Kidney (tissue), 14 donors: ENCODE results near the gene THEM4. TPM values are rescaled to one million over a fixed set of nuclear protein-coding genes. Genes with fewer than 3 reads are reported as not detected.

ENCODE experiments used
- DNase-seq, 5 donors: peaks; one replicate each; pipeline ENCODE4 v3.0.0-alpha.2; 2013 to 2020
- FAIRE-seq: peaks from 2 replicates; lab custom pipeline; 2012; peaks lifted over from hg19 to GRCh38; lab: Jason Lieb, UNC
- H3K27ac ChIP-seq, 2 donors: one replicate each; pipeline ENCODE4 v1.7.0; 2013; ENCODE audit warnings: low read depth in 2 of 2, low read length in 2 of 2, inconsistent platforms in 1 of 2
- H3K27me3 ChIP-seq: one replicate; pipeline ENCODE4 v1.7.1; 2013; ENCODE audit warnings: low read length, inconsistent platforms; ENCODE audit not compliant: control insufficient read depth, insufficient read depth
- H3K36me3 ChIP-seq, 3 donors: one replicate each; pipeline versions ENCODE4 v1.7.0 to v1.7.1; 2013; ENCODE audit warnings: low read length in 3 of 3, control low read depth in 1 of 3, inconsistent platforms in 1 of 3; ENCODE audit not compliant: insufficient read depth in 3 of 3, control insufficient read depth in 2 of 3
- H3K4me1 ChIP-seq, 3 donors: one replicate each; pipeline versions ENCODE4 v1.7.0 to v1.7.1; 2013; ENCODE audit warnings: low read length in 3 of 3, inconsistent platforms in 1 of 3, low read depth in 1 of 3; ENCODE audit not compliant: control insufficient read depth in 2 of 3, insufficient read depth in 2 of 3
- H3K4me3 ChIP-seq, 3 donors: one replicate each; pipeline versions ENCODE4 v1.7.0 to v1.8.1; 2013; ENCODE audit warnings: low read length in 3 of 3, control low read depth in 1 of 3, inconsistent platforms in 1 of 3
- H3K9ac ChIP-seq, 3 donors: one replicate each; pipeline versions ENCODE4 v1.7.0 to v1.7.1; 2013; ENCODE audit warnings: low read length in 3 of 3, control low read depth in 1 of 3, inconsistent platforms in 1 of 3
- H3K9me3 ChIP-seq, 3 donors: one replicate each; pipeline versions ENCODE4 v1.7.0 to v1.7.1; 2013; ENCODE audit warnings: low read length in 3 of 3, control low read depth in 1 of 3, inconsistent platforms in 1 of 3; ENCODE audit not compliant: control insufficient read depth in 2 of 3, insufficient read depth in 1 of 3
- intact Hi-C: fragments of 100-400 bp; cut with DNase I; formaldehyde crosslinking; loops from one replicate; pipeline ENCODE4 v1.11.1; 2022
- polyA plus RNA-seq: library from polyadenylated mRNA; stranded (reverse); fragments of 350-450 nt; fragmentation: Illumina TruSeq; extraction: RNeasy Lipid Tissue Mini Kit (QIAGEN cat#74804); gene quantifications from one replicate; pipeline ENCODE4 v1.2.3, GENCODE V29; 2014; ENCODE audit warnings: low read depth, low replicate concordance; ENCODE audit not compliant: insufficient read depth
- total RNA-seq: library from RNA; stranded (reverse); fragmentation: NEBNext Ultra II Directional; extraction: Animal tissue kit (Norgen Biotek cat#: 25700); gene quantifications from one replicate; pipeline ENCODE4 v1.2.1, GENCODE V29; 2021
- TF ChIP-seq, protein P1 (sequence below): IDR thresholded peaks from 3 replicates; pipeline ENCODE4 v1.5.1; 2012; ENCODE audit warnings: mild to moderate bottlenecking, moderate library complexity, borderline replicate concordance; ENCODE audit not compliant: insufficient read depth; ENCODE audit errors: extremely low read depth
- donor health status: control.
- donor health status: control.
- donor health status: control.
- donor health status: control.
- donor health status: control.
- donor health status: DM: yes; HTN: yes; CAD: no.
- donor health status: Normal renal cell carcinoma (clear cell type).

THEM4 gene
- total and polyA plus RNA-seq, 2 donors from 2014 or later: 17.5 to 27.9 TPM

- H3K27me3 ChIP-seq: no peaks in the 10 kb centered on the region
- no peak overlapping the region for H3K9ac ChIP-seq
- H3K27ac ChIP-seq: peak overlapping the region; percentile 24 to 40
- no peaks in the 10 kb centered on the region for H3K36me3 ChIP-seq
- TF ChIP-seq, protein P1, sequence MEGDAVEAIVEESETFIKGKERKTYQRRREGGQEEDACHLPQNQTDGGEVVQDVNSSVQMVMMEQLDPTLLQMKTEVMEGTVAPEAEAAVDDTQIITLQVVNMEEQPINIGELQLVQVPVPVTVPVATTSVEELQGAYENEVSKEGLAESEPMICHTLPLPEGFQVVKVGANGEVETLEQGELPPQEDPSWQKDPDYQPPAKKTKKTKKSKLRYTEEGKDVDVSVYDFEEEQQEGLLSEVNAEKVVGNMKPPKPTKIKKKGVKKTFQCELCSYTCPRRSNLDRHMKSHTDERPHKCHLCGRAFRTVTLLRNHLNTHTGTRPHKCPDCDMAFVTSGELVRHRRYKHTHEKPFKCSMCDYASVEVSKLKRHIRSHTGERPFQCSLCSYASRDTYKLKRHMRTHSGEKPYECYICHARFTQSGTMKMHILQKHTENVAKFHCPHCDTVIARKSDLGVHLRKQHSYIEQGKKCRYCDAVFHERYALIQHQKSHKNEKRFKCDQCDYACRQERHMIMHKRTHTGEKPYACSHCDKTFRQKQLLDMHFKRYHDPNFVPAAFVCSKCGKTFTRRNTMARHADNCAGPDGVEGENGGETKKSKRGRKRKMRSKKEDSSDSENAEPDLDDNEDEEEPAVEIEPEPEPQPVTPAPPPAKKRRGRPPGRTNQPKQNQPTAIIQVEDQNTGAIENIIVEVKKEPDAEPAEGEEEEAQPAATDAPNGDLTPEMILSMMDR: no peak
- H3K4me1 ChIP-seq: peaks cover 3 to 9% (median 8%) of the 10 kb centered on the region in 3 donors
- FAIRE-seq (no peak), DNase-seq (no peak)
- no peaks in the 10 kb centered on the region for H3K9me3 ChIP-seq
- H3K4me3 ChIP-seq: no peak overlapping the region
- intact Hi-C loops: no loop called here
These were observed 29.8 kb upstream of the THEM4 start for GRCh38 chr1:151939141-151939540.

DNA sequence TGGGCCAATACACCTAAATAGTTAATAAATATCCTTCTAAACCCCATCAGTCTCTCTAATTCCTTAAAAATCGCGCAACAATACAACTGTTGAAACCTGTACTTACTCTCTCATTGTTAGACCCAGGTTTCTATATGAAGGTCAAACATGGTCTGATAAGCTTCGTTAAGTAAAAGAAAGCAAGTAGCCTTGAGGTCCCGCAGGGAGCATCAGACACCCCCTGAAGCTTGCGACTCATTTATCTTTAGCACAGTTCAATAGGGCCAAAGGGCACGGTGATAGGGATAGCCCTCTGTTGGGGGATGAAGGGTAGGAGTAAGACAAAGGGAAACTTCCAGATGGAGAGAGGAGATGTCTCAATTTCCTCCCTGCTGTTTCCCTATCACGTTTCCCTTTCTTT is 27.3 kb upstream of the THEM4 start:
- no peak for DNase-seq

GRCh38 chr1:151935894-151936602 is 26.7 kb upstream of the THEM4 start:
- H3K36me3 ChIP-seq: no peaks in the 10 kb centered on the region
- no peaks in the 10 kb centered on the region for H3K9me3 ChIP-seq
- H3K4me3 ChIP-seq: no peak overlapping the region
- intact Hi-C loops: no loop called here
- H3K4me1 ChIP-seq: peaks cover 2 to 5% (median 3%) of the 10 kb centered on the region in 3 donors
- DNase-seq (no peak), FAIRE-seq (no peak)
- TF ChIP-seq, protein P1: no peak
- H3K9ac ChIP-seq: no peak overlapping the region
- H3K27me3 ChIP-seq: no peaks in the 10 kb centered on the region
- H3K27ac ChIP-seq: no peak overlapping the region

More for the DNA sequence above, 27.3 kb upstream of the THEM4 start:
- H3K27ac ChIP-seq: no peak overlapping the region
- FAIRE-seq: no peak
- intact Hi-C loops: no loop called here
- peak overlapping the region in 2 of 3 donors; percentile 7 to 20 for H3K4me3 ChIP-seq
- H3K27me3 ChIP-seq: no peaks in the 10 kb centered on the region
- TF ChIP-seq, protein P1: no peak
- H3K4me1 ChIP-seq: peaks cover 3 to 5% (median 5%) of the 10 kb centered on the region in 3 donors
- no peak overlapping the region for H3K9ac ChIP-seq
- no peaks in the 10 kb centered on the region for H3K9me3 ChIP-seq
- no peaks in the 10 kb centered on the region for H3K36me3 ChIP-seq
